ENCODE data around the gene LRRC30.
A peak's percentile ranks its signal among the peaks of the same experiment; 100 is the strongest.

Gene LRRC30

GRCh38 chr18:7236933-7237332, 6.0 kb downstream of the LRRC30 start:
- intact Hi-C loops (cut with DNase I) = no loop called here
- no peak for DNase-seq

GRCh38 chr18:7237673-7238272, 6.9 kb downstream of the LRRC30 start:
- intact Hi-C loops (cut with DNase I) = no loop called here

GRCh38 chr18:7242926-7243325, 12.0 kb downstream of the LRRC30 start:
- DNase-seq = no peak
- intact Hi-C loops (cut with DNase I) = no loop called here

More at GRCh38 chr18:7237673-7238272, 6.9 kb downstream of the LRRC30 start:
- DNase-seq = no peak

- intact Hi-C loops (cut with DNase I) = no loop called here
- DNase-seq = no peak
Measured at GRCh38 chr18:7248877-7249276, 18.0 kb downstream of the LRRC30 start.

- intact Hi-C loops (cut with DNase I) = no loop called here
Measured at GRCh38 chr18:7254163-7254562, 23.3 kb downstream of the LRRC30 start.

GRCh38 chr18:7255054-7255453, 24.2 kb downstream of the LRRC30 start:
- DNase-seq = no peak
- intact Hi-C loops (cut with DNase I) = no loop called here

More at GRCh38 chr18:7254163-7254562, 23.3 kb downstream of the LRRC30 start:
- no peak for DNase-seq

- no peak for DNase-seq
- intact Hi-C loops (cut with DNase I) = no loop called here
Measured at GRCh38 chr18:7255643-7256042, 24.8 kb downstream of the LRRC30 start.

- DNase-seq = no peak
- intact Hi-C loops (cut with DNase I) = no loop called here
Measured at GRCh38 chr18:7256618-7257425, 25.9 kb downstream of the LRRC30 start.

GRCh38 chr18:7257426-7257740, 26.5 kb downstream of the LRRC30 start:
- intact Hi-C loops (cut with DNase I) = no loop called here
- no peak for DNase-seq

- no peak for DNase-seq
- intact Hi-C loops (cut with DNase I) = no loop called here
Measured at GRCh38 chr18:7259475-7259874, 28.6 kb downstream of the LRRC30 start.

GRCh38 chr18:7261199-7261598, 30.3 kb downstream of the LRRC30 start:
- intact Hi-C loops (cut with DNase I) = no loop called here
- no peak for DNase-seq

GRCh38 chr18:7267973-7268372, 37.1 kb downstream of the LRRC30 start:
- DNase-seq = no peak
- intact Hi-C loops (cut with DNase I) = no loop called here

GRCh38 chr18:7269942-7270341, 39.1 kb downstream of the LRRC30 start:
- DNase-seq = no peak
- intact Hi-C loops (cut with DNase I) = no loop called here

- intact Hi-C loops (cut with DNase I) = loop anchor here (1.0 to 2.0 kb wide), 3 partner anchors 295 to 1208 kb away; partner anchors contain the start of gene PTPRM
- peak; percentile 47 to 93 (median 73) for DNase-seq
Measured at GRCh38 chr18:7272311-7273049, 41.6 kb downstream of the LRRC30 start.

- peak in 2 of 10 donors; percentile 11 to 17 for DNase-seq
- intact Hi-C loops (cut with DNase I) = loop anchor here (2.0 kb wide), 2 partner anchors 1115 to 1207 kb away; no protein-coding TSS in a partner anchor
Measured at GRCh38 chr18:7273301-7273921, 42.5 kb downstream of the LRRC30 start.

- DNase-seq = no peak
- intact Hi-C loops (cut with DNase I) = no loop called here
Measured at GRCh38 chr18:7281579-7281978, 50.7 kb downstream of the LRRC30 start.

Data from posterior cingulate gyrus (tissue), 11 donors.